ENCODE measurements around the gene UBAP2L. TPM values are rescaled to one million over a fixed set of nuclear protein-coding genes. Genes with fewer than 3 reads are reported as not detected.

UBAP2L gene
- total RNA-seq, 4 donors from 2014 or later, result 48.9 to 169 (median 71.2) TPM

DNA sequence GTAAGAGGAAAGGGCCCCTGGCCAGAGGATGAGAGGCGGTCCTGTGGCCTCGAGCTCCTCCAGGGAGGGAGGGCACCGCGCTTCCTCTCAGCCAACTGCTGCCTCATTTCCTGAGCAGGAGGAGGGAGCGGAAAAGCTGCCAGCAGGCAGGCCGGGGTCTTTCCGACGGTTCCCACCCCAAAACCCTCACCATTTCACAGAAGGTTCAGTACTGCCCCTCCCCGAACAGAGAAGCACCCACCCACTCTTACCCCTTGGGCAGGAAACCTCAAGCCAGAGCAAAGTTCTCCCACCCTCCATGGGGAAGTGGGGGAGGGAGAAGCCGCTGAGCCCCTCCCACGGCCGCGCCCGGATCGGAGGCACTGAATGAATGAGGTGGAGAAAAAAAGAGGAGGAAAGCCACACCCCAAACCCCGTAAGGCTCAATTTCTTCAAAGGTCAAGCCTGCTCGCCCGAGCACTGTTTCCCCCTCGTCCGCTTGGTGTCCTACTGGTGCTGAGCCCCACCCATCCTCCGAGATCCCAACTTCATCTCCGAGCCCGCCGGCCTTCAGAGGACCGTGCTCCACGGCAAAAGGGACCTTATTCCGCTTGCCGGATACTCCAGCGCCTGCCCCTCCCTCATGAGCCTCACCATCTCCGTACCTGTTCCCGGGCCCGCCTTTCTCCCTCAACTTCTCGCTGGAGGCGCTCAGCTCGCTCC, 38.3 kb upstream of the UBAP2L start:
- no peaks in the 10 kb centered on the region for H3K36me3 ChIP-seq
- DNase-seq, result peak; percentile 79 to 88 (median 88)
- no peaks in the 10 kb centered on the region for H3K27me3 ChIP-seq
- H3K27ac ChIP-seq, result peak overlapping the region; percentile 94 to 99 (median 96)
- TF ChIP-seq, protein P1, sequence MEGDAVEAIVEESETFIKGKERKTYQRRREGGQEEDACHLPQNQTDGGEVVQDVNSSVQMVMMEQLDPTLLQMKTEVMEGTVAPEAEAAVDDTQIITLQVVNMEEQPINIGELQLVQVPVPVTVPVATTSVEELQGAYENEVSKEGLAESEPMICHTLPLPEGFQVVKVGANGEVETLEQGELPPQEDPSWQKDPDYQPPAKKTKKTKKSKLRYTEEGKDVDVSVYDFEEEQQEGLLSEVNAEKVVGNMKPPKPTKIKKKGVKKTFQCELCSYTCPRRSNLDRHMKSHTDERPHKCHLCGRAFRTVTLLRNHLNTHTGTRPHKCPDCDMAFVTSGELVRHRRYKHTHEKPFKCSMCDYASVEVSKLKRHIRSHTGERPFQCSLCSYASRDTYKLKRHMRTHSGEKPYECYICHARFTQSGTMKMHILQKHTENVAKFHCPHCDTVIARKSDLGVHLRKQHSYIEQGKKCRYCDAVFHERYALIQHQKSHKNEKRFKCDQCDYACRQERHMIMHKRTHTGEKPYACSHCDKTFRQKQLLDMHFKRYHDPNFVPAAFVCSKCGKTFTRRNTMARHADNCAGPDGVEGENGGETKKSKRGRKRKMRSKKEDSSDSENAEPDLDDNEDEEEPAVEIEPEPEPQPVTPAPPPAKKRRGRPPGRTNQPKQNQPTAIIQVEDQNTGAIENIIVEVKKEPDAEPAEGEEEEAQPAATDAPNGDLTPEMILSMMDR (IDR thresholded peaks at IDR 0.05), result no peak
- TF ChIP-seq POLR2A (IDR thresholded peaks at IDR 0.05), result peak in 1 of 2 donors; percentile 27
- H3K4me3 ChIP-seq, result peak overlapping the region; percentile 74 to 89 (median 84)
- H3K4me1 ChIP-seq, result peaks cover 11 to 43% (median 27%) of the 10 kb centered on the region in 4 donors
- no peaks in the 10 kb centered on the region for H3K9me3 ChIP-seq

DNA sequence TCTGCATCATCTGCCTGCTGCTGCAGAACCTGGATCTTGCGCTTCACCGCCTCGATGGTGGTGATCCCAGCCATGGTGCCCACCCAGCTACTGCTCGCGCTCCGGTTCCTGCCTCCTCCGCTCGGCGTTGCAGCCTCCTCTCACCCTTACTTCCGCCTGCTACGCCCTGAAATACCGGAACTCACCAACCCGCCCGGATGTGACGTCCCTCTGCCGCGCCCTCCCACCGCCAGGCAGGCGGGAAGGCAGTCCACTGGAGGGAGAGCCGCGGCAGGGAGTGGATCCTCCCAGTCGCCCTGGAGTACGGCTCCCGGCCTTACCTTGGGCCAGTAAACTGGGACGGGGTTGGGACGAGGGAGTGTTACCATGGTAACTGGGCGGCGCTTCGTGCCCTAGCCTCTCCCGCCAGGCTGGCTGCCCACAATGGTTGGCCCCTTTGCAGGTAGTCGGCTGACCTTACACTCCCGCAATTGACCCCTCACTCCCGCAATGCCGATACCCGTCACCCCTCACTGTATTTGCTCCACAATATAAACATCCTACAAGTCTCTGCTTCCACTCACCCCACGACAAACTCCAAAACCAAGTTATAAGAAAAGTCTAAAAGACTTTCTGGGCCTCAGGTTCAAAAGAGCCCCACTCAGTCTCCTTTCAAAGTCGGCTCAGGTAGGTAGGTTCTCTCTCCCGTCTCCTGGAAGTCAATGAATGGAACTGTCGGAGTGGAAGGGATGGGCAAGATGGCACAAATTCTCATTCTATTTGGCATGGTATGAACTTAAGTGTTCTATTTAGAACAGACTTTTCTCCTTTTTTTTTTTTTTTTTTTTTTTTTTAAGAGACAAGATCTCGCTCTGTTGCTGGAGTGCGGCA, 37.5 kb upstream of the UBAP2L start:
- Histone ChIP-seq H3K27ac (peak overlapping the region; percentile 94 to 99 (median 96)), H3K36me3 (no peaks in the 10 kb centered on the region), H3K4me3 (peak overlapping the region; percentile 74 to 89 (median 84)), H3K9me3 (no peaks in the 10 kb centered on the region), H3K27me3 (no peaks in the 10 kb centered on the region), H3K4me1 (peaks cover 11 to 37% (median 23%) of the 10 kb centered on the region in 4 donors)
- TF ChIP-seq POLR2A (IDR thresholded peaks at IDR 0.05), result peak; percentile 100
- TF ChIP-seq, protein P1 (IDR thresholded peaks at IDR 0.05), result peak in 4 of 6 experiments; percentile 35 to 47 (median 40)
- peak; percentile 96 to 99 (median 98) for DNase-seq

DNA sequence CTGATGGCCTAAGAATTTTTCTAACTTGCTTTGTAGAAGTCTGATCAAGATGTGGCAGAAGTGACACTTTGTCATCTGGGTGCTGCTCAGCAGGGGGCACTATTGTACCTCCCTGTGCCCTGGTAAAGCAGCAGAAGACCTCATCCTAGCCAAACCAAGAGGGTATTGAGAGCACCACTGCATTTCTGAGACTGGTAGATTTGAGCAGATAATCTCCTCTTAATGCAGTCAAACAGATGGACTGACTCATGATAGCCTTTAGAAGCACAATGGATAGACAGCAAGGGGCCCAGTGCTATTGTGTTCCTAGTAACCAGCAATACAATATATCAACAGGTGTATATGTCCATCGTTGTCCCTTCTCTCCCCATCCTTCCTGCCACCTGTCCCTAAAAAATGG, 34.6 kb upstream of the UBAP2L start:
- DNase-seq, result peak; percentile 23 to 78 (median 58)
- no peaks in the 10 kb centered on the region for H3K9me3 ChIP-seq
- no peaks in the 10 kb centered on the region for H3K27me3 ChIP-seq
- no peak overlapping the region for H3K27ac ChIP-seq
- H3K36me3 ChIP-seq, result no peaks in the 10 kb centered on the region
- peaks cover 0 to 8% (median 3%) of the 10 kb centered on the region in 4 donors for H3K4me1 ChIP-seq
- H3K4me3 ChIP-seq, result no peak overlapping the region
- TF ChIP-seq, protein P1 (IDR thresholded peaks at IDR 0.05), result peak in 4 of 6 experiments; percentile 40 to 52 (median 46)
- no peak for TF ChIP-seq POLR2A (IDR thresholded peaks at IDR 0.05)

DNA sequence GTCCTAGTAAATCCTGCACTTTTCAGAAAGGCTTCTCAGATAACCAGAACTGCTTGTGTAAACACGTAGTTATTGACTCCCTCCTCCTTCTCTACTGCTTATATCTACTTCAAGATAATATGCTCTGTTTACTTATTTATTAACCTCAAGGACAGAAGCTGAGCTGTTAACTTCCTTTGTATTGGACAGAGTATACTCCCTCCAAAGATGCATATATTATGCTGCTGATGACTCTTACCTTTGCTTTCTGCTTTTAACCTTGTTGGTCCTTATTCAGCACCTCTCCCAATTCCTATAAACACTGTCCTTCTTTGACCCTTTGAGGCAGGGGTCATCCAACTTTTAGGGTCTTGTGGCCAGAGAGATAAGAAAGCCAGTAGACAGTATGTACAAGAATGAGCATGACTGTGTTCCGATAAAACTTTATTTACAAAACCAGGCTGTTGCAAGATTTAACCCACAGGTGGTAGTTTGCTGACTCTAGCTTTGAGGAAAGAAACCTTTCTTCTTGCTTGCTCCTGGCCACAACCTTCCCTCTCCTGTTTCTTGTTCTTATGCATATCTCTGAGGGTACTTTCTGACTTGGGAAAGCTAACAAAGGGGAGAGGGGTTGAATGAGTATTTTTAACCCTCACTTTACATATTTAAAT, 33.8 kb upstream of the UBAP2L start:
- Histone ChIP-seq H3K9me3 (no peaks in the 10 kb centered on the region), H3K4me3 (no peak overlapping the region), H3K36me3 (no peaks in the 10 kb centered on the region), H3K27ac (no peak overlapping the region), H3K4me1 (peaks cover 0 to under 1% (median 0%) of the 10 kb centered on the region in 4 donors), H3K27me3 (no peaks in the 10 kb centered on the region)
- no peak for DNase-seq
- TF ChIP-seq, protein P1 (IDR thresholded peaks at IDR 0.05), result no peak
- TF ChIP-seq POLR2A (IDR thresholded peaks at IDR 0.05), result no peak

DNA sequence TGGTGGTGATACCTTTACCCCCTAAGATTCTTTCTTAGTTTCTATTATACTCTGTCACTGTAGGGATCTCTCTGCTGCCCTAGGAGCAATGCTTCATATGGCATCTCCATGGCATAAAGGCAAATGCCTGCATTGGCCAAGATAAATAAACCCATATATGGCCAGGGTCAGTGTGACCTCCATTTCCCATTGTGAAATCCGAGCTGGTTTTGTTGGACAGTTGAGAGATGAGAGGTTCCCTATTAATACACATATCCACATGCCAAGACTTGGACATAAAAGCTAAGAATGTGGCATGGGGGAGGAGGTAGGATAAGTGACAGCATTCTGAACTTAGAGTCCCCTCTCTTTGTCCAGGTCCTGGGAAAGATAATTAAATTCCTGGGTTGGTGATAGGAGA, 30.2 kb upstream of the UBAP2L start:
- H3K27me3 ChIP-seq, result no peaks in the 10 kb centered on the region
- H3K27ac ChIP-seq, result no peak overlapping the region

More for the DNA sequence above, 30.2 kb upstream of the UBAP2L start:
- Histone ChIP-seq H3K36me3 (no peaks in the 10 kb centered on the region), H3K4me3 (no peak overlapping the region), H3K4me1 (no peaks in the 10 kb centered on the region), H3K9me3 (no peaks in the 10 kb centered on the region)
- TF ChIP-seq, protein P1 (IDR thresholded peaks at IDR 0.05), result no peak
- no peak for TF ChIP-seq POLR2A (IDR thresholded peaks at IDR 0.05)
- DNase-seq, result no peak

Measured in Peyer's patch (tissue), 4 donors.